ENCODE data around the gene COBL.

Gene COBL

DNA sequence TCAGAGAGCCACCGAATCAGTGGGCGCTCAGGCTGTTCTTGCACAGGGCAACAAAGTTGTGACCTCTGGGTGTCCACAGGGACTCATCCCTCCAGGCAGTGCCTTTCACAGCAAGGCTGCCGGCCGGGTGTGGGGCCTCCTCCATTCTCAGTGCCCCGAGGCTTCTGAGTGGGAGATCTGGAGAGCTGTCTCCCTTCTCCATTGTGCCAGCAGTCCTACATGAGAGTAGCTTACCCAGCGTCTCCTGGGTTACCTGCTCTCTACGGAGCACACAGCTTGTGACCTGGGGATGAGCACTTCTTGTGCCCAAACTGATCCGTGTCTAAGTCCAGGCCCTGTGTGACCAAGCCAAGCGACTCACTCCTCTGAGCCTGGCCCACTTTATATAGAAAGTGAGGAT lies 293.1 kb downstream of the COBL start:
- FAIRE-seq (no peak), DNase-seq (ENCODE audit: insufficient read length) (no peak)
- TF ChIP-seq POLR2AphosphoS5 (IDR thresholded peaks at IDR 0.05; ENCODE audit: low read depth, low read length) (no peak), POLR2A (IDR thresholded peaks at IDR 0.05; ENCODE audit: low read depth, low read length) (no peak), TAF1 (IDR thresholded peaks at IDR 0.05; ENCODE audit: borderline replicate concordance, low read depth, low read length) (no peak)

DNA sequence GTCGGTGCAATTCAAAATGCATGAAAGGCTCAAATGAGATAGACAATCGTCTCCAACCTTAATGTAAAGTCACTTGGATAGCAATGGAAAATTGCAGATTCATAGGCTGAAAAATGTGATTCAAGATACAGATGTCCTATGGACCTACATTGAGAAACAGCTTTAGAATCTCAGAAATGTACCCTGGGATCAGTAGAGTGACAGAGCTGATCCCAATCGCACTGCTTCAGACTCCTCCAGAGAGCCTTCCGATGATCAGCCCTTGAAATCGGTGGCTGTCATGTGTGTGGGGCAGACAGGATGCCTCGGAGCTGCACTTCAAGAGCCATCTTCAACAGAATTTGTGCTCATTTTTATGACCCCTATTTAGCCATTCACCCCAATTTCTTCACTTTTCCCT lies 293.8 kb downstream of the COBL start:
- no peak for FAIRE-seq
- TF ChIP-seq POLR2A (IDR thresholded peaks at IDR 0.05; ENCODE audit: low read depth, low read length) (no peak), POLR2AphosphoS5 (IDR thresholded peaks at IDR 0.05; ENCODE audit: low read depth, low read length) (no peak), TAF1 (IDR thresholded peaks at IDR 0.05; ENCODE audit: borderline replicate concordance, low read depth, low read length) (no peak)

DNA sequence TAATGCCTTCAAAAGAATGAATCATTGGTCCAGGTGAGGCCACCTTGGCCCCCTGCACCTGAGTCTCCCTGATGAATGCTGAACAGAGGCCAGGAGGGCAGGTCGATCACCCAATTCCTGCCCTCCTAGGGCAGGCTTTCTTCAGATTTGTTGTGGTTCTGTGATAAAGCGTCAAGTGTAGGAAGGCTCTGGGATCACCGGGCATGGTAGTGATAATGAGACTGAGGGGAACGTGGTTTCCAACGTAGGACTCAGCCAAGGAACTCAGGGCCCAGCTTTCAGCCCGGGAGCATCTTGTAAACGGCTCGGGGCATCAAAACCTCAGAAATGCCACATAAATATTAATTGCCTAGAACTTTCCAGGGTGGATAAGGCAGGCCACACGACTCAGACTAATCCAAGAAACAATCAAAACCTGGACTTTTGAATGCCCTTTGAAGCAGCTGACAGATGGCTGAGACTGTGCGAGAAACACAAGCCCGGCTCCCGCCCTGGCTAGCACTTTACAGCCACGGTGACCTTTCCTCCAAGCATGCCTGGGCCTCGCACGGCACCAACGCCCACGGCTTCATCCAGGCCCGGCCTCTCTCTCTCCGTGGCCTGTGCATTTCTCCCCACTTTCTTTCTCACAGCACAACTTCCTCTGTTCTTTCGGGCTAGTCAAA lies 294.6 kb downstream of the COBL start:
- no peak for TF ChIP-seq TAF1 (IDR thresholded peaks at IDR 0.05; ENCODE audit: borderline replicate concordance, low read depth, low read length)
- no peak for TF ChIP-seq POLR2A (IDR thresholded peaks at IDR 0.05; ENCODE audit: low read depth, low read length)
- FAIRE-seq = no peak
- DNase-seq (ENCODE audit: insufficient read length) = no peak

More for the DNA sequence above, 293.8 kb downstream of the COBL start:
- DNase-seq (ENCODE audit: insufficient read length) = no peak

DNA sequence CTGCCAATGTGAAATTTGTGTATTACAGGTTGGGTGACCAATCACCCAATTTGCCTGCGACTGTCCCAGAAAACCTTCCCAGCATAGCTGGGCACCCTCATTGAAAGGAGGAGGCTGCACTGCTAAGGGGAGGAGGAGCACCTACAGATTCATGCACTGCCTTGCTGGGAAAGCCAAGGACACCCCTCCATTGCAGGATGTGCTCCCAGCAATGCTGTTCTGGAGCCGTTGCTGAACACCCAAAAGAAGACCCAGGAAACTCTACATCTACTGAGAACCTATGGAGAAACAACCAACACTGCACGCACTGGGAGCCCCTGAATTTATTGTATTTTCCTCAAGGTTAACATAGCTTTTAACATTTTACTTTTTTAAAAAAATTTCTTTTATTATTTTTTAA lies 295.7 kb downstream of the COBL start:
- TF ChIP-seq POLR2AphosphoS5 (IDR thresholded peaks at IDR 0.05; ENCODE audit: low read depth, low read length) (no peak), TAF1 (IDR thresholded peaks at IDR 0.05; ENCODE audit: borderline replicate concordance, low read depth, low read length) (no peak), POLR2A (IDR thresholded peaks at IDR 0.05; ENCODE audit: low read depth, low read length) (no peak)
- FAIRE-seq = no peak
- DNase-seq (ENCODE audit: insufficient read length) = no peak

DNA sequence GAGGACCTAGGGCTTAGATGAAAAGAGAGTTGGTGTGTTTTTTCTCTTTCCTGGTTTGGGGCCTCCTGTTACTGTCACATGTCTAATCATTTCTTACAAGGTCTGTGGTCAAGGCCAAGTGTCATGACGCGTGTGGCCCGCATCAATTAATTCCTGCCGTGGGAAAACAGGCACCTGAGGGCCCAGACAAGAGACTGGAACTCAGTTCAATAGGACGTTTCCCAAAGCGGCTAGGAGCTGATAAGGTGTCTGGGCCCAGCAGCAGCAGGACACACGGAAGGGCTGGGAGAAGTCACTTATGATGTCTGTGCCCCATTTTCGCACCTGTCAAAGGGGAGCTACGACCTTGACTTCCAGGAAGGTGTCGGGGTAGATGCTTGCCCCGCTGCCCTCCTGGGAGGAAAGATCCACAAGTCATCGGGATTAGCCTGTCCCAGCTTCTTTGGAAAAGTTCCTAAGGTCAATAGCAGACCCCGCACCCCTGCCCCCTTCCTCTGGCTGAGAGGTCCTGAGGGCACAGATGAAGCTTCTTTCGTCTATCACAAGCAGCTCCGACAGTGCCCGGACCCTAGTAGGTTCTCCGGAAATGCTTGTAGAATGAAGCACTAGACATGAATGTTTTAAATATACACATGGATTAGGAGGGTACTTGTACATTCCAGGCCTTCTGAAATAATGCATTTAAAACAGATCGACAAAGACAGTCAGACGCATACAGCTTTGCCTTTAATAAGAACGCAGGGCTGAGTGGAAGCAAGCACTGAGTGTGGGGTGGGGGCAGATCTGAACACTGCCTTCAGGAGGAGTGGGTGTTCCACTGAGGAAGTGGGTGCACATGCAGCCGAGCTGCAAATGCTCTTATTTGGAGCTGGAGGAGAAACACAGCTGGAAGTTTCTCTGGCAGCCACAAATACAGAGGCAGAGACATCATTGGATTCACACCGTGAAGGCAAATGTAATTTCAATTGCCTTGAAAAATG lies 296.4 kb downstream of the COBL start:
- TF ChIP-seq POLR2AphosphoS5 (IDR thresholded peaks at IDR 0.05; ENCODE audit: low read depth, low read length) (no peak), POLR2A (IDR thresholded peaks at IDR 0.05; ENCODE audit: low read depth, low read length) (no peak), TAF1 (IDR thresholded peaks at IDR 0.05; ENCODE audit: borderline replicate concordance, low read depth, low read length) (no peak)
- DNase-seq (ENCODE audit: insufficient read length) (no peak), FAIRE-seq (no peak)

DNA sequence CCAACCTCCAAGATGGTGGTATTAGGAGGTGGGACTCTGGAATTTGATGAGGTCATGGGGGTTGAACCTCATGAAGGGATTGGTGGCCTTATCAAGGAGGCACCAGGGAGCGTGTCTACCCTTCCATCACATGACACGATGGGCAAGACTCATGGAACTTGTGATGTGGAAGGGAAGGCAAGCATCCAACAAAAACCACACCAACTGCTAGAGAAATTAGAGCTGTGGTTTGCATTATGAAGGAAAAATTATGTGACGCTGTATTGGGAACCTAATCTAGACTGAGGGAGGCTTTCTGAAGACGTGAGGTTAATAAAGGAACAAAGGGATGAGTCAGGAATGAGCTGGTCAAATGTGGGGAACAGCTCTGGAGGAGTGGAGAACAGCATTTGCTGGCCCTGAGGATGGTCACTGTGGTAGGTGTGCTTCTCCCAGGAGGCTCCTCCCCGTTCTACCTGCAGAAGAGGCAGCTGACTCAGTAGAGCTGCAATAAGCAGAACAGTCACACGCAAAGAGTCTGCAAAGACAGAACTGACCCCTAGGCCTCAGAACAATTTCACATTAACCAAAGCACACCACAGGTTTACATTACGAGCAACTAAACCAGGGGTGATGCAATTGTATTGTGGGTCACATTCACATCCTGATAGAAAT lies 297.3 kb downstream of the COBL start:
- FAIRE-seq (no peak), DNase-seq (ENCODE audit: insufficient read length) (no peak)
- no peak for TF ChIP-seq POLR2AphosphoS5 (IDR thresholded peaks at IDR 0.05; ENCODE audit: low read depth, low read length)
- TF ChIP-seq POLR2A (IDR thresholded peaks at IDR 0.05; ENCODE audit: low read depth, low read length) = no peak
- no peak for TF ChIP-seq TAF1 (IDR thresholded peaks at IDR 0.05; ENCODE audit: borderline replicate concordance, low read depth, low read length)

DNA sequence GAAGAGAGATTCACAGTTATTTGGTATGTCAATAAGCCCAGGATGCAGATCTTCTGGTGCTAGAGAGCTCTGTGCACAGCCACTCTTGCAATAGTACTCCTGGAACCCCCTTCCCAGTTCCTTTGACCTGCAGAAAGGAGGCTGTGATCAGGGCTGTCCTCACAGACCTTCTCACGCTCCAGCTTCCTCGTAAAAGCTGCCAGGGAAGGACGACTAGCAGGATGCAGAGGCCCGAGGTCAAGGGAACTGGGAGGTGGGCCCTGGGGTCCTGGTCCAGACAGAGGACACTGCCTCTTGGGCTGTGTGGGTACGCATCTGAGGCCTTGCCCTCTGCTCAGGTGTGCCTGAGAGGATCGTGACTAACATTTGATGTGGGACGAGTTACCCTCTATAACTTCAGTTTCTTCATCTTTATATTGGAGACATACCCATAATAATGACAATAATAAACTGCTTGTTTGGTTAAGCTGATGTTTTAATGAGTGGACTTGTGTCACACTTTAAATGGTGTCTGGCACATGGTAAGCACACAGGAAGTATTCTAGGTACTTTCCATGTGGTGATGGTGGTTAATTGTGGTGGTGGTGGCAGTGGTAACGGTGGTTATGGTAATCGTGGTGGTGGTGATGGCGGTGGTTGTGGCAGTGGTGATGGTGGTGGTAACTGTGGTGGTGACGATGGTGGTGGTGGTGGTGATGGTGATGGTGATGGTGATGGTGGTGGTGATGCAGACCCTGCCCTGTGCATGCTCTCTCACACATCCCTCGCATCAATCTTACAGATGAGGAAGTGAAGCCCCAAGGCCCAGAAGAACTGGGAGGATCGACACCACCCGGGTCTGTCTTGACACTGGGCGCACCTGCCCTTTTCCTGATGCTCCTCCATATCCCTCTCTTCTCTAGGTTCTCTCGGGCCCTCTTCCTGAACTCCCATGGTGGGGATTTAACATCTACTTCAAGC lies 298.8 kb downstream of the COBL start:
- DNase-seq (ENCODE audit: insufficient read length) (no peak), FAIRE-seq (no peak)
- TF ChIP-seq POLR2AphosphoS5 (IDR thresholded peaks at IDR 0.05; ENCODE audit: low read depth, low read length) (no peak), POLR2A (IDR thresholded peaks at IDR 0.05; ENCODE audit: low read depth, low read length) (no peak), TAF1 (IDR thresholded peaks at IDR 0.05; ENCODE audit: borderline replicate concordance, low read depth, low read length) (no peak)

DNA sequence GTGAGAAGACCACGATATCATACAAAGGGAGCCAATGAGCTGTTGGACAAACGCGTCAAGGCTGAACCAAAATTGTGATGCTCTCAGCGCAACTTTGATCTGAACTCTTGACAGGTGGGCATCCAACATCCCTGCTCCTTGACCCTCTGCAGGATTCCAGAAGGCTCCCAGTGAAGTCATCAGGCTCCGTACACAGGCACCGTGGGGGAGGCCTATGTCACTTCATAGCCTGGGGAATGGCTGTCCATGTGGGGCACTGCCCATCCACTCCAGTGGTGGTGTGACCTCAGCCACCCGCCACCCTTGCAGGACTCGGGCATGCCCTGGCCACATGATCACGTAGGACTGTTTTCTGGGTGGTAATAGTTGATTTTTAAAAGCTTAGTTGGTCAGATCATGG lies 300.1 kb downstream of the COBL start:
- DNase-seq (ENCODE audit: insufficient read length) (no peak), FAIRE-seq (no peak)
- no peak for TF ChIP-seq TAF1 (IDR thresholded peaks at IDR 0.05; ENCODE audit: borderline replicate concordance, low read depth, low read length)
- no peak for TF ChIP-seq POLR2A (IDR thresholded peaks at IDR 0.05; ENCODE audit: low read depth, low read length)
- no peak for TF ChIP-seq POLR2AphosphoS5 (IDR thresholded peaks at IDR 0.05; ENCODE audit: low read depth, low read length)

DNA sequence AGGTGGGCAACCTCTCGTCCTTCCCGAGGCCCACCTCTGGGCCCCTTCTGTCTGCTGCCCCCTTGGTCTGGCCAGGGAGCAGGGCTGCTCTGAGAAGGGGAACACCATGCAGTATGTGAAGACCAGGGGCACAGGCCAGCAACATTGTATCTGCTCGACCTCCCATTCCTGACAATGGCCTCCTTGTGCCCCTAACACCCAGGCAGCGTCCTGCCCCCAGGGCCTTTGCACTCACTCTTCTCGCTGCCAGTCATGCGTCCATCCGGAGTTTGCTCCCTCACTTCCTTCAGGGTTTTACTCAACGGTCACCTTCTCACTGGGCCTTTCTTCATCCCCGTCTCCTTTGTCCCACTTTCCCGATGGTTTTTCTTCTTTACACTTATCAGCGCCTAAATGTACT lies 301.0 kb downstream of the COBL start:
- DNase-seq (ENCODE audit: insufficient read length) (no peak), FAIRE-seq (no peak)
- TF ChIP-seq POLR2AphosphoS5 (IDR thresholded peaks at IDR 0.05; ENCODE audit: low read depth, low read length) = no peak

DNA sequence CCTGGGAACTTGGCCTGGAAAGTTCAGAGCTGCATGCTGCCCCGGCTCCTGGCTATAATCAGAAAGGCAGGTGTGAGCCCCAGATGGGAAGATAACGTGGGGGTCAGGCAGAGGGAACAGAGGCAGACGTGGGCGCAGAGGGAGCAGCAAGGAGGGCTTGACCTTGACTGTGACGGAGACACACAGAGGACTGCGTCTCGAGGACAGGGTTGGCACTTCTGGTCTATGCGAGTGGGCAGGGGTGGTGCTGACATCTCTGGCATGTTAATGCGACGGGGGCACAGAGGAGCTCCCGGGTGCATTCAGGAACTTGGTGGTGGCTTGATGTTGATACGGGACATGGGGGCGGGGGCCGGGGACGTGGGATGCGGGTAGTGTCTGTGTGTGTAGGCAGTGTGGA lies 301.8 kb downstream of the COBL start:
- no peak for TF ChIP-seq POLR2AphosphoS5 (IDR thresholded peaks at IDR 0.05; ENCODE audit: low read depth, low read length)
- TF ChIP-seq TAF1 (IDR thresholded peaks at IDR 0.05; ENCODE audit: borderline replicate concordance, low read depth, low read length) = no peak
- no peak for TF ChIP-seq POLR2A (IDR thresholded peaks at IDR 0.05; ENCODE audit: low read depth, low read length)
- DNase-seq (ENCODE audit: insufficient read length) = no peak
- no peak for FAIRE-seq

Measured in GM12892 (cell line).